K562 (cell line): Measurements from ENCODE around the gene EIF4G1.

Experiments
- CEBPZ ChIP-seq: fragments of 150-350 bp; IDR thresholded peaks from 2 replicates; pipeline ENCODE4 v1.6.1; 2014; ENCODE audit warnings: low read depth, mild to moderate bottlenecking, low read length, borderline replicate concordance
- JUN ChIP-seq, 2 experiments: sonication (generic) in 1 of 2; formaldehyde crosslinking in 1 of 2; IDR thresholded peaks; 2 replicates each; pipeline versions ENCODE4 v1.6.1 to v1.8.0; 2012 to 2022; ENCODE audit warnings: borderline replicate concordance in 2 of 2, mild to moderate bottlenecking in 2 of 2, improper control_type of control experiment in 1 of 2, low read depth in 1 of 2, low read length in 1 of 2, missing genetic modification reagents in 1 of 2
- MNT ChIP-seq, 2 experiments: fragments of 450-650 bp; conservative IDR thresholded peaks; 2 replicates each; pipeline ENCODE4 v1.6.1; 2017; ENCODE audit warnings: mild to moderate bottlenecking in 2 of 2, moderate library complexity in 2 of 2
- ZFP1 ChIP-seq: fragments of 450-650 bp; formaldehyde crosslinking; IDR thresholded peaks from 2 replicates; pipeline ENCODE4 v1.4.0; 2020; ENCODE audit warnings: mild to moderate bottlenecking, mixed read lengths
- ZNF146 ChIP-seq: IDR thresholded peaks from one replicate; pipeline ENCODE4 v1.6.1; 2018; ENCODE audit warnings: missing compliant biosample characterization; ENCODE audit not compliant: unreplicated experiment

- TF ChIP-seq MNT (conservative IDR thresholded peaks at IDR 0.05) (no peak), CEBPZ (no peak), ZFP1 (CRISPR knock-in tag) (no peak), ZNF146 (CRISPR knock-in tag) (no peak), JUN (IDR thresholded peaks at IDR 0.05; ENCODE audit: borderline replicate concordance, low read depth, low read length) (no peak), JUN (CRISPR knock-in tag; IDR thresholded peaks at IDR 0.05; ENCODE audit: borderline replicate concordance) (no peak)
Observed at GRCh38 chr3:184354121-184354728, 39.8 kb downstream of the EIF4G1 start.
